Right kidney (tissue), 1 donor: ENCODE results near the gene UXT.
"Not testable (repeated sequence)": the region's sequence is repeated elsewhere in the genome, so short reads cannot be mapped to it uniquely, and the experiment has no call there.

ENCODE experiments used
- DNase-seq: peaks from one replicate; pipeline ENCODE4 v3.0.0-alpha.2; 2016

The UXT gene

DNA sequence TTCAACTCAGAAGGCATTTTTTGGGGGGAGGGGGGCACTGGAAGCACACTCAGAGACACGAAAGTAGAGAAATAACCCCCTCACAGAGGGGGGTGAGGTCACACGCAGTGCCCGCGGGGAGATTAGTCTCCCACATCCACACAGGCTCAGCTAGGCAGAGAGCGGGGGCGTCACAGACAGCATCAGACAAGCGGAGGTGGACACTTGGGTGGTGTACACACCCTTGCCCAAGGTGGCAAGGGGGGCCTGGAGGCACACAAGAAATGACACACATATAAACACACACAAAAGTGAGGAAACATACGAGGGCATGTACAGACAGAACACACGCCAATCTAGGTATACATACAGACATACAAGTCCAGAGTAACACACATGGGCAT is 38.7 kb downstream of the UXT start:
- DNase-seq, result no peak

GRCh38 chrX:47619486-47620302 is 39.3 kb downstream of the UXT start, which contains the start of gene SYN1:
TSS of gene SYN1 (minus strand) at chrX:47619857. CDS start at chrX:47619728, 129 bp downstream.
- peak; percentile 69 for DNase-seq

DNA sequence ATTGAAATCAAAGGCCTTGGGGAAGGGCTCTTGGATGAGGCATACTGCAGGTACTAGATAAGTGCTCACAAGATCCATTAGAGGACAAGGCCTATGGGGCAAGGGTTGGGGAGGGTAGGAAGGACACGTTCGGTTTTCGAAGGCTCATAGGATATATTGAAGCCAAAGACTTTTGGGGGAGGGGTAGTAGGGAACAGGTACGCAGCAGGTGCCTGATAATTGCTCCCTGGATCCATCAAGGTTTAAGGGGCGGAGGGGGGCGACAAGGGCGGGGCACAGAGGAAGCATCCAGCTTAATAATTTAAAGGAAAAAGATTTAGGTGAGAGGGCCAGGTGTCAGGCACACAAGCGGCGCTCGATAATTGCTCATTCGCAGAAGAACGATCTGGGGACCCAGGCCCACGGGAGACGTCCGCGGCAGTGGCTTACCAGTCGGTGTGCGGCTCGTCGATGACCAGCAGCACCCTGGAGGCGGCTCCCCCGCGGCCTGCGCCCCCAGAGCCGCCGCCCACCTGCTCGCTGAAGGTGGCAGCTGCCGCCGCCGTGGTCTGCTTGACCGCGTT is 40.0 kb downstream of the UXT start:
- no peak for DNase-seq

DNA sequence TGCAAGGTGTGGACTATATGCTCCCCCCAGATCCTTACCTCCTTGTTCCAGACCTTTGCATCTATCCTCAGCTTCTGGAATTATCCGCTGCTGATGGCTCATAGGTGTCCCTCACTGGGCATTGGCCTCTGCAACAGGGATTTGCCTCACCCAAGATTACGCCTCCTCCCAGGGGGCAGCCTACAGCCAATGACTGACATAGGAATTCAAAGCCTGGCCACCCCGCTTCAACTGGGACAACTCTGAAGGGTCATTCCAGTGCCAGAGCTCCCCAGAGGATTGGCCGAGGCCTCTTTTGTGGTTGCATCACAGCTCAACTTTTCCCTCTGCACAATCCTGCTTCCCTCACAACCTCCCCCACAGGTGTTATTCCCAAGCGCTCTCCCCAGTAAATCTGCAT is 44.4 kb downstream of the UXT start:
- no peak for DNase-seq

DNA sequence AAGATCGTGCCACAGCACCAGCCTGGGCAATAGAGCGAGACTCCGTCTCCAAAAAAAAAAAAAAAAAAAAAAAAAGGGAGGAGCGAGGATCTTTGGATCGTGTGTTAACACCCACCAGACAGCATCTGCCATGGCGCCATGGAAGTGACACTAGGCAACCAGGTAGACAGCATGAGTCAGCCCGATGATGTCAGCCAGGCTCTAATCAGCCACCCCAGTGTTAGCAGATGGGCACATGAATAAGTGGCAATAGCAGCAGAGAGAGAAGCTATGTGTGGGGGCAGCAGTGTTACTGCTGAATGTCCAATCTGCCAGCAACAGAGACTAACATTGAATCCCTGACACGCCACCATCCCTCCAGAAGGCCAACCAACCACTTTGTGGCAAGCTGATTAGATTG is 45.9 kb downstream of the UXT start:
- no peak for DNase-seq

- DNase-seq, result no peak
Observed at GRCh38 chrX:47612418-47612817, 46.6 kb downstream of the UXT start.

- DNase-seq, result no peak
Observed at GRCh38 chrX:47611926-47612325, 47.1 kb downstream of the UXT start.

DNA sequence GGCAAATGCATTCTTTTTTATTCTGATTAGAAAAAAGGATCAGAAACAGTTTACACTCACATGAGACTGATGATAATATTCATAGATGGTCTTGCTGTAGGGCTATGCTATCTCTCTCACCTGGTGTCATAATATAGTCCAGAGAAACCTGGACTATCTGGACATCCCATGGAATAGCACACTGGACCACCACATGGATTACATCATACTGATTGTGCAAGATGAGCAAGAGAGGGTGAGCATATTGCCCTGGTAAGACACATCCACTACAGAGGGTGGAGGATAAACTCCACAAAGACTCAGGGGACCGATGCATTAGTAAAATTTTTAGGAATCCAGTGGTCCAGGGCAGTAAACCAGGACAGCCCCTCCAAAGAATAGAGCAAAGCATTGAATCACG is 47.5 kb downstream of the UXT start:
- DNase-seq, result no peak

GRCh38 chrX:47610511-47610910 is 48.5 kb downstream of the UXT start:
- no peak for DNase-seq

- peak; percentile 2 for DNase-seq
Observed at GRCh38 chrX:47608130-47608810, 50.7 kb downstream of the UXT start.

DNA sequence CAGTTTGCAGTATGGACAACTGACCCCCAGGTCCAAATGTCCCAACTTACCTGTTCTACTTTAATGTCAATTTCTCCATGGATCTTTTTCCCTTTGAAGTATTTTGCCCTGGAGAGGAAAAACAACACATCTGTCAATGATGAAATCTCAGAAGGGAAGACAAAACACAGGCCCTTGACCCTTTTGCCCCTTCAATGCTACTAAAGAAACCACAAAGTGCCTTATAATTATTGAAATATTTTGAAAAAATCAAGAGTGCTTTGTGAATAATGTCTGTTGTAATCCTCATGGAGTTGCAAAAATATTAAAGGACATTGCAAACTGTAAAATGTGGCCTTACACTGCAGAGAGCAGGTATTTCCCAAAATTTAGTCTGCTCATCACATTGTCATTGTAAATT is 51.9 kb downstream of the UXT start:
- DNase-seq, result no peak

GRCh38 chrX:47605024-47605423 is 54.0 kb downstream of the UXT start:
- no peak for DNase-seq

DNA sequence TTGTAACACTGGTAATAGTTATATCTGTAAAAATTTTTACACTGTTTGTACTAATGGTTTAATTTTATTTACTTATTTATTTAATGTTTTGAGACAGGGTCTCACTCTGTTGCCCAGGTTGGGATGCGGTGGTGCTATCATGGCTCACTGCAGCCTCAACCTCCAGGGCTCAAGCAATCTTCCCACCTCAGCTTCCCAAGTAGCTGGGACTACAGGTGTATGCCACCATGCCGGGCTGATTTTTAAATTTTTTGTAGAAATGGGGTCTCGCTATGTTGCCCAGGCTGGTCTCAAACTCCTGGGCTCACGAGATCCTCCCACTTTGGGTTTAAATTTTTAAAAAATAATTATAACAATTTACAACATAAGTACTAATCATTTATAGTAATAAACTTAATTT is 55.9 kb downstream of the UXT start:
- DNase-seq, result not testable (repeated sequence)
